Brain pericyte (primary cell): Measurements from ENCODE around the gene ZNF577.

Experiments
- DNase-seq: peaks from one replicate; pipeline ENCODE4 v3.0.0-alpha.2; 2012; ENCODE audit warnings: low read depth, low spot score

The ZNF577 gene

DNA sequence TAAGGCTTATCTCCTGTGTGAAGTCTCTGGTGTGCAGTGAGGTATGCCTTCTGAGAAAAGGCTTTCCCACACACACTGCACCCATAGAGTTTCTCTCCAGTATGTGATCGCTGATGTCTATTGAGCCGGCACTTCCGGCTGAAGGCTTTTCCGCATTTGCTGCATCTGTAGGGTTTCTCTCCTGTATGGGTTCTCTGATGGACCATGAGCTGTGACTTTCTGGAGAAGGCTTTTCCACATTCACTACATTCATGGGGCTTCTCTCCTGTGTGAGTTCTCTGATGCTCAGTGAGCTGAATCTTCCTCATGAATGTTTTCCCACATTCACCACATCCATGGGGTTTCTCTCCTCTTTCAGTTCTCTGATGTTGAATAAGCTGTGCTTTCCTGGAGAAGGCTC is 14.7 kb downstream of the ZNF577 start:
- no peak for DNase-seq

DNA sequence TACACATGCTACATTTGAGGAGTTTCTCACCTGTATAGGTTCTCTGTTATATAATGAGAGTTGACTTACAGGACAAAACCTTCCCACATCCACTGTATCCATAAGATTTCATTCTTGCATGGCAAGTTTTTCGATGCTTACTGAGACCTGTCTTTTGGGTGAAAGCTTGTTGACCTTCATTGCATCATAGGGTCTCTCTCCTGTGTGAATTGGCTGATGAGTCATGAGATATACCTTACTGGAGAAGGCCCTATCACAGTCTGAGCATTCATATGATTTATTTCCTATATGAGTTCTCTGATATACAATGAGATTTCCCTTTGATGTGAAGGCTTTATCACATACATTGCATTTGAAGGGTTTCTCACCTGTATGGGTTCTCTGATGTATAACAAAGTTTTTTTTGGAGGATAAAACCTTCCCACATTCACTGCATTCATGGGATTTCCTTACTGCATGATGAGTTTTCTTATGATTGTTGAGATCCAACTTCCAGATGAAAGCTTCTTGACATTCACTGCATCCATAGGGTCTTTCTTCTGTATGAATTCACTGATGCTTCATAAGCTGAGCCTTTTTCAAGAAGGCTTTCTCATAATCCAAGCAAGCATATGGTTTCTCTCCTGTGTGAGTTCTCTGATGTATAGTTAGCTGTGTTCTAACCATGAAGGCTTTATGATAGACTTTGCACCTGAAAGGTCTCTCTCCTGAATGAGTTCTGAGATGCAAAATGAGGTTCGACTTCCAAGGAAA is 25.7 kb downstream of the ZNF577 start:
- no peak for DNase-seq

DNA sequence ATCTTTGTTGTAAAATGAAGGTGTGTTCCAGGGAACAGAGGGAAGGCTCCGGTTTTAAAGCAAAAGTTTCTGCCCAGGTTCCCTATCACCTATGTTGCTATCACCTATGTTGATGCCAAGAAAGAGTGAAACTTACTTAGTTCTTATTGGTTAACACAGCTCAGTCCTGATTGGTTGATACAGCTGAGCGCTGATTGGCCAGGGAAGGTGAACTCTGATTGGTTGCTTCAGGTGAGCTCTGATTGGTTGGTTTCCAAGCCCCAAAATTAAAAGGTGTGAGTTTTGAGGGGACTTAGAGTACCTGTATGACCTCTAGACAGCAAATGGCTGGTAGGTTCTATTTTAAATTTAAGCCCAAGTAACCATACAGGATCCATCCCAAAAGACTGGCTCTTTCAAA is 50.6 kb downstream of the ZNF577 start:
- DNase-seq = no peak

DNA sequence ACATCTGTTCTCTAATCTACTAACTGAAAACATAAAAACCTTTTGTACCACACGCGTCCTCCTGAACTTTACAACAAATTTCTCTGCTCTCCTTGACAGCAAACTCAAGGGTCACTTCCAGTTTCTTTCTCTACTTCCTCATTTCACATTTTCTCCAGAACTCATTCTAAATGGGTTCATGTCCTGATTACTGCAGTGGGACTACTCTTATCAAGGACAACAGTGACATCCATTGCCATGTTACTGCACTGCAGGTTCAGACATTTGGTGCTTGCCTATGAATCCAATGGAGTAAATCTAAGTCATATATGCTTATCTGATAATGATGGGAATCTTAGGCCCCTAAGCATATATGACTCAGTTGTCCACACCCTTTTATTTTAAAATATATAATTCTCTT is 57.5 kb downstream of the ZNF577 start:
- no peak for DNase-seq

DNA sequence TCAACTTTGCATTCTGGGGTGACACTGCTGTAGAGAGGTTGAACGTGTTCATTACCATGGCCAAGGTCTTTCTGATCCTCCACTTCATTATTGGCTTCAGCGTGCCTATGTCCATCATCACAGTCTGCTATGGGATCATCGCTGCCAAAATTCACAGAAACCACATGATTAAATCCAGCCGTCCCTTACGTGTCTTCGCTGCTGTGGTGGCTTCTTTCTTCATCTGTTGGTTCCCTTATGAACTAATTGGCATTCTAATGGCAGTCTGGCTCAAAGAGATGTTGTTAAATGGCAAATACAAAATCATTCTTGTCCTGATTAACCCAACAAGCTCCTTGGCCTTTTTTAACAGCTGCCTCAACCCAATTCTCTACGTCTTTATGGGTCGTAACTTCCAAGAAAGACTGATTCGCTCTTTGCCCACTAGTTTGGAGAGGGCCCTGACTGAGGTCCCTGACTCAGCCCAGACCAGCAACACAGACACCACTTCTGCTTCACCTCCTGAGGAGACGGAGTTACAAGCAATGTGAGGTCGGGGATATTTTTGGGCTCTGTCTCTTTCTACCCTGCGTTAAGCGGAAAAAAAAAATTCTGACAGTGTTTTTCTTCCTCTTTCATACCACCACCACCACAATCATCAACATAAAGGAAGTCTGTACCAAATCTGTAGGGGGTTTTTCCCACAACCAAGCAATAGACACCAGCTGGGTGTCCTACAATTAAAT is 63.3 kb downstream of the ZNF577 start:
- DNase-seq = no peak

DNA sequence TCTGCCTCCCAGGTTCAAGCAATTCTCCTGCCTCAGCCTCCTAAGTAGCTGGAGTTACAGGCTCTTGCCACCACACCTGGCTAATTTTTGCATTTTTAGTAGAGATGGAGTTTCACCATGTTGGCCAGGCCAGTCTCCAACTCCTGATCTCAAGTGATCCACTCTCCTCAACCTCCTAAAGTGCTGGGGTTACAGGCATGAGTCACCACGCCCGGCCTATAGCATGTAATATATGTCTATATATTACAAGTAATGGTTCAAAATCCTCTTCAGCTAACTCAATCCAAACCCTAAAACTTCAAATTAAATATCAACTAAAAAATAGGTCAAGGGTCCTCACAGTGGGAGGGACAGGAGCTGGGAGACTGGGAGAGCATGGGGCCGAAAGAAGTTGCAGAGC is 64.8 kb downstream of the ZNF577 start:
- DNase-seq = no peak

DNA sequence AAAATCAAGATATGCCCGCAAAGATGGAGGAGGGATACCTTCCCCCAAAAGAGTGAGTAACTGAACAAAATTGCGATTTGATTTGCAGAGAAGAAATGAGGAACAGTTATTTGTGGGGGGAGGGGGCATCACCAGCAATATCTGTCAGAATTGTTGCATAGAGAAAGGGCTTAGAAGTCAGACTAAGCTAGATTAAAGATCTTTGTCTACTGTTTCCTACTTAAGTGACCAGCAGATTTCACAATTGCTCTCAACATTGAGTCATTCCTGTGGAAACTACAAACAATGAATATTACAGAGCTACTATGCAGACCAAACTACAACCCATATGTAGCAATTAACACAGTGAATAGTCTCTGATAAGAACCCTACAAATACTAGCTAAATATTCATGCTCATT is 65.4 kb downstream of the ZNF577 start:
- DNase-seq = no peak

DNA sequence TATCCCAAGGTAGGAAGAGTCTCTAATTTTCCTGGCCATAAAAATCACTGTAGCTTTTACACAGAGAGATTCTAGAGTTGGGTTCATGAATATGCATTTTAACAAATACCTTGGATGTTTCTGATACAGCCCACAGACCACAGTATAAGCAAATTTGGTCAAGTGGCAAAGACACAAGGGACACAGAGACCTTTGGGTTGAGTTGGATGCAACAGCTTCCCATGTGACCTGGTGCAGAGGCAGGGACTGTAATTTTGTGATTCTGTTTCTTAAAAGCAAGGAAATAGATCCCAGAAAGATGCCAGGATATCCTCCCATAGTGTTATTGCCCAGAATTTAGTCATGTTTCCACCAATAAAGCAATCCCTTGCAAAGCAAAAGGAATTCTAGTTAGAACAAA is 65.8 kb downstream of the ZNF577 start:
- no peak for DNase-seq

DNA sequence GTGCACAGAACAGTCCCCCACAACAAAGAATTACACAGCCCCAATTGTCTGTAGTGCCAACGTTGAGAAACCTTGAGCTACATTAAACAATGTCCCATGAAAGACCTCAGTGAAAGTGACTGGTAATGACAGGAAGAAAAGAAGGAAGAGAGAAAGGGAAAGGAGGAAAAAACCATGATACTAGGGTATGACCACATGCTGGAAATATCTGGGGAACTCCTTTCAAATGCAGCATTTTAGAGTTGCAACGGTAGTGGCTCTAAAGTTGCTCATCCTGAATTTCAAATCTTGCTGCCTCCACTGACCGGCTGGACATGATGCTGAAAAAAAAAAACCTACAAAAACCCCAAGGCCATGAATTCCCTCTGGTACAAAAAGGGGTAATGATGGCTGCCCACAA is 66.3 kb downstream of the ZNF577 start:
- no peak for DNase-seq
